Suprapubic skin (tissue), 4 donors: ENCODE measurements around the gene CHAC2.

Experiments
- EP300 ChIP-seq: sonication (generic); formaldehyde crosslinking; IDR thresholded peaks from one replicate; pipeline ENCODE4 v1.6.1; 2017; ENCODE audit warnings: antibody characterized with exemption
- POLR2A ChIP-seq, 2 donors: fragments of 450-650 bp; IDR thresholded peaks; one replicate each; pipeline ENCODE4 v1.6.1; 2017; ENCODE audit warnings: antibody characterized with exemption in 2 of 2, mild to moderate bottlenecking in 2 of 2, moderate library complexity in 2 of 2
- POLR2AphosphoS5 ChIP-seq, 3 donors: sonication (generic); formaldehyde crosslinking; IDR thresholded peaks; one replicate each; pipeline ENCODE4 v1.6.1; 2017; ENCODE audit warnings: antibody characterized with exemption in 3 of 3
- TF ChIP-seq, protein P1 (sequence below), 2 donors: fragments of 200-600 bp in 1 of 2; fragments of 450-650 bp in 1 of 2; sonication (generic) in 1 of 2; IDR thresholded peaks; one replicate each; pipeline ENCODE4 v1.5.1; 2016 to 2019; ENCODE audit warnings: antibody characterized with exemption in 2 of 2, mild to moderate bottlenecking in 1 of 2, moderate library complexity in 1 of 2

DNA sequence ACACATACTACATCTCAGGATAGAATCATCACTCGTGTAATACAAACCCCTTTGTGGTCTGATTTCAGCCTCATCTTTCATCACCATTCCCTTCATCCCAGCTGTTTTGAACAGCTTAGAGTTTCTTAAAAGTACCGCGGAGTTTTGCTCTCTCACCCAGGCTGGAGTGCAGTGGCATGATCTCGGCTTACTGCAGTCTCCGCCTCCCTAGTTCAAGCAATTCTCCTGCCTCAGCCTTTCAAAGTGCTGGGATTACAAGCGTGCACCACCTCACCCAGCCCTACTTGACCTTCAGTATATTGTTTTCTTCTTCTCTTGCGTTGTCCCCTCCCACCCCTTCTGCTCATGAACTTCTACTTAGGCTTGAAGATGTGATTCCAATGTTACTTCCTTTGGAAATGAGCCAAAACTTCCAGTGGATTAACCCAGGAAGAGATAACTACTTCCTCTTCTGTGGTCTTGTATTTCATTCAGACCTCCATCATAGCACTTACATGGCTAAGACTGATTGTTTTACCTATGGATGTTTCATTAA lies 35.1 kb downstream of the CHAC2 start:
- no peak for TF ChIP-seq EP300
- no peak for TF ChIP-seq POLR2AphosphoS5 (IDR thresholded peaks at IDR 0.05)
- TF ChIP-seq, protein P1, sequence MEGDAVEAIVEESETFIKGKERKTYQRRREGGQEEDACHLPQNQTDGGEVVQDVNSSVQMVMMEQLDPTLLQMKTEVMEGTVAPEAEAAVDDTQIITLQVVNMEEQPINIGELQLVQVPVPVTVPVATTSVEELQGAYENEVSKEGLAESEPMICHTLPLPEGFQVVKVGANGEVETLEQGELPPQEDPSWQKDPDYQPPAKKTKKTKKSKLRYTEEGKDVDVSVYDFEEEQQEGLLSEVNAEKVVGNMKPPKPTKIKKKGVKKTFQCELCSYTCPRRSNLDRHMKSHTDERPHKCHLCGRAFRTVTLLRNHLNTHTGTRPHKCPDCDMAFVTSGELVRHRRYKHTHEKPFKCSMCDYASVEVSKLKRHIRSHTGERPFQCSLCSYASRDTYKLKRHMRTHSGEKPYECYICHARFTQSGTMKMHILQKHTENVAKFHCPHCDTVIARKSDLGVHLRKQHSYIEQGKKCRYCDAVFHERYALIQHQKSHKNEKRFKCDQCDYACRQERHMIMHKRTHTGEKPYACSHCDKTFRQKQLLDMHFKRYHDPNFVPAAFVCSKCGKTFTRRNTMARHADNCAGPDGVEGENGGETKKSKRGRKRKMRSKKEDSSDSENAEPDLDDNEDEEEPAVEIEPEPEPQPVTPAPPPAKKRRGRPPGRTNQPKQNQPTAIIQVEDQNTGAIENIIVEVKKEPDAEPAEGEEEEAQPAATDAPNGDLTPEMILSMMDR (IDR thresholded peaks at IDR 0.05), result no peak
- TF ChIP-seq POLR2A (IDR thresholded peaks at IDR 0.05), result no peak
